ENCODE measurements around the gene RIC3. TPM values are rescaled to one million over a fixed set of nuclear protein-coding genes. Genes with fewer than 3 reads are reported as not detected.

RIC3 gene
- total and polyA plus RNA-seq, 2 of the 8 experiments (the other 6 are each of a cell fraction or from before 2014, with no cell fraction given): 6.4 to 15.5 TPM

DNA sequence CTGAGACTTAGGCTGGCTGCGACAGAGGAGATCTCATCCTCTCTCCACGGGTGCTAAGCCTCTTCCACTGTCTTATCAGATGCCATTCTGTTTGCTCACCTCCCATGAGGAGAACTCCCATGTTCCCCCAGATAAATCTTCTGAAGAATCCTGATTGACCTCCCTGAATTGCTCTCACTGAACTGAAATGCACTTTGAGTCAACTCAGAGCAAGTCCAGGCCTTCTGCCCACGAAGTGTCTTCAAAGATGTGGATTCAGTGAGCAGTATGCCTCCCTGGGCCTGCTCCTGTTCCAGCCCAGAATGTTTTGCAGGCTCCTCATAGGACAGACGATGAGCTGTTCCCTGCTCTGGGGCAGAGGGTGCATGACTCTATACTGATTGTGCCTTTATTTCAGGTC, 70.5 kb downstream of the RIC3 start:
- H2BK120ac ChIP-seq (replicated peaks; ENCODE audit: low read depth, low read length): no peak overlapping the region
- WGBS, 2 experiments (ENCODE audit: extremely low coverage in 1 of 2, insufficient coverage in 1 of 2, insufficient read length in 1 of 2, insufficient replicate concordance in 2 of 2, low coverage in 1 of 2, low lambda C conversion rate in 2 of 2, missing lambda C conversion rate in 1 of 2): 79% methylated on average over 4 of the region's 4 CpGs; no CpG with 5 or more reads in 1 of the 2 experiments

More for the DNA sequence above, 70.5 kb downstream of the RIC3 start:
- no peaks in the 10 kb centered on the region; the same call in 1 of the 2 replicates for H3K23me2 ChIP-seq (ENCODE audit: low read depth, low read length)
- ChIA-PET CTCF (ENCODE audit: partially characterized antibody) (interaction anchor here (0.9 to 30.2 kb wide), 25 partner anchors 8 to 259 kb away, joined by 3 to 1283 read pairs (median 4); partner anchors contain the start of gene EIF3F), POLR2A (ENCODE audit: partially characterized antibody) (interaction anchor here (1.1 to 3.2 kb wide), 5 partner anchors 10 to 111 kb away, joined by 3 to 12 read pairs (median 7); partner anchors contain the start of gene EIF3F)
- H3K4me2 ChIP-seq (ENCODE audit: insufficient read depth in 1 of 2, low read depth in 2 of 2, low read length in 2 of 2): no peak overlapping the region
- H3K14ac ChIP-seq (ENCODE audit: insufficient read length): no peak overlapping the region
- H2AFZ ChIP-seq (ENCODE audit: low read length): no peak overlapping the region
- no peak overlapping the region for H3K56ac ChIP-seq (replicated peaks; ENCODE audit: insufficient read length, low read depth, low read length)
- H2BK20ac ChIP-seq (ENCODE audit: low read length): no peak overlapping the region
- no peak overlapping the region for H3K4ac ChIP-seq (replicated peaks; ENCODE audit: insufficient read length, low read depth, low read length)
- H2BK12ac ChIP-seq (ENCODE audit: low read depth, low read length): no peak overlapping the region
- no peak overlapping the region for H3K18ac ChIP-seq (ENCODE audit: extremely low read depth, low read length)
- no peak overlapping the region for H2BK15ac ChIP-seq (ENCODE audit: low read length)
- no peak overlapping the region for H4K8ac ChIP-seq (ENCODE audit: extremely low read depth, insufficient read depth, low read length)
- no peaks in the 10 kb centered on the region for H3K4me1 ChIP-seq (replicated peaks in 1 of 4; ENCODE audit: control insufficient read depth in 3 of 4, insufficient read depth in 4 of 4, low read length in 3 of 4)
- DNase-seq (ENCODE audit: low read depth in 1 of 2, low spot score in 2 of 2): no peak
- no peak for FAIRE-seq
- no peaks in the 10 kb centered on the region for H3K79me2 ChIP-seq (ENCODE audit: control insufficient read depth in 1 of 2, insufficient read depth in 2 of 2, low read length in 2 of 2)
- no peak overlapping the region for H2AK5ac ChIP-seq (ENCODE audit: low read depth, low read length)
- H4K91ac ChIP-seq (replicated peaks; ENCODE audit: insufficient read length, low read length): no peak overlapping the region
- no peak overlapping the region for H3K27ac ChIP-seq (ENCODE audit: low read depth, low read length)
- H3K36me3 ChIP-seq (ENCODE audit: control insufficient read depth in 2 of 4, insufficient read depth in 4 of 4, low read length in 3 of 4): peaks cover 13 to 37% (median 23%) of the 10 kb centered on the region in 4 experiments
- H3K23ac ChIP-seq (ENCODE audit: insufficient read length): no peak overlapping the region
- H3K4me3 ChIP-seq (ENCODE audit: extremely low read depth in 1 of 4, insufficient read depth in 2 of 4, low read depth in 3 of 4, low read length in 4 of 4): no peak overlapping the region
- no peak for TF ChIP-seq HDAC6 (IDR thresholded peaks at IDR 0.05; ENCODE audit: low read depth, low read length)
- TF ChIP-seq, protein P1, sequence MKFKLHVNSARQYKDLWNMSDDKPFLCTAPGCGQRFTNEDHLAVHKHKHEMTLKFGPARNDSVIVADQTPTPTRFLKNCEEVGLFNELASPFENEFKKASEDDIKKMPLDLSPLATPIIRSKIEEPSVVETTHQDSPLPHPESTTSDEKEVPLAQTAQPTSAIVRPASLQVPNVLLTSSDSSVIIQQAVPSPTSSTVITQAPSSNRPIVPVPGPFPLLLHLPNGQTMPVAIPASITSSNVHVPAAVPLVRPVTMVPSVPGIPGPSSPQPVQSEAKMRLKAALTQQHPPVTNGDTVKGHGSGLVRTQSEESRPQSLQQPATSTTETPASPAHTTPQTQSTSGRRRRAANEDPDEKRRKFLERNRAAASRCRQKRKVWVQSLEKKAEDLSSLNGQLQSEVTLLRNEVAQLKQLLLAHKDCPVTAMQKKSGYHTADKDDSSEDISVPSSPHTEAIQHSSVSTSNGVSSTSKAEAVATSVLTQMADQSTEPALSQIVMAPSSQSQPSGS (IDR thresholded peaks at IDR 0.05; ENCODE audit: low read length): no peak
- no peak for TF ChIP-seq SIX5 (IDR thresholded peaks at IDR 0.05; ENCODE audit: low read depth, low read length)
- TF ChIP-seq KDM5A (IDR thresholded peaks at IDR 0.05; ENCODE audit: low read length): no peak
- no peak for TF ChIP-seq SP1 (IDR thresholded peaks at IDR 0.05; ENCODE audit: low read depth, low read length)
- TF ChIP-seq, protein P2, sequence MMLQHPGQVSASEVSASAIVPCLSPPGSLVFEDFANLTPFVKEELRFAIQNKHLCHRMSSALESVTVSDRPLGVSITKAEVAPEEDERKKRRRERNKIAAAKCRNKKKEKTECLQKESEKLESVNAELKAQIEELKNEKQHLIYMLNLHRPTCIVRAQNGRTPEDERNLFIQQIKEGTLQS (IDR thresholded peaks at IDR 0.05; ENCODE audit: insufficient read depth, low read depth, low read length): no peak
- TF ChIP-seq GABPA (IDR thresholded peaks at IDR 0.05; ENCODE audit: borderline replicate concordance, insufficient read depth, low read length): no peak
- TF ChIP-seq GTF2F1 (IDR thresholded peaks at IDR 0.05; ENCODE audit: borderline replicate concordance, low read depth, low read length): no peak
- TF ChIP-seq RFX5 (IDR thresholded peaks at IDR 0.05; ENCODE audit: borderline replicate concordance, low read depth, low read length): no peak
- no peak for TF ChIP-seq PHF8 (conservative IDR thresholded peaks at IDR 0.05; ENCODE audit: low read depth, low read length)
- no peak for TF ChIP-seq NANOG (IDR thresholded peaks at IDR 0.05; ENCODE audit: insufficient read depth, low read depth, low read length, poor library complexity, severe bottlenecking)
- no peak for TF ChIP-seq JUND (IDR thresholded peaks at IDR 0.05; ENCODE audit: low read length)
- no peaks in the 10 kb centered on the region; a peak in 1 of 7 replicates for H3K27me3 ChIP-seq (replicated peaks in 1 of 4; ENCODE audit: control insufficient read depth in 3 of 4, extremely low read depth in 1 of 4, insufficient read depth in 3 of 4, low read length in 3 of 4)
- H4K20me1 ChIP-seq (replicated peaks in 1 of 2; ENCODE audit: control insufficient read depth in 1 of 2, insufficient read depth in 2 of 2, low read length in 2 of 2): peaks cover 7 to 12% of the 10 kb centered on the region in 2 experiments
- H4K5ac ChIP-seq (ENCODE audit: insufficient read length, low read depth, low read length): no peak overlapping the region
- no peak overlapping the region for H3K9ac ChIP-seq (replicated peaks in 1 of 4; ENCODE audit: extremely low read depth in 1 of 4, low read depth in 3 of 4, low read length in 3 of 4)
- no peaks in the 10 kb centered on the region; the same call in 1 of the 2 replicates for H3K79me1 ChIP-seq (ENCODE audit: low read depth, low read length)
- H3K9me3 ChIP-seq (ENCODE audit: insufficient read depth in 2 of 2, low read depth in 1 of 2, low read length in 1 of 2): no peaks in the 10 kb centered on the region
- no peak overlapping the region for H2BK5ac ChIP-seq (ENCODE audit: low read depth, low read length)
